Medulla oblongata (tissue), 1 donor: ENCODE results near the gene ANGPTL2.
"Not testable (repeated sequence)": the region's sequence is repeated elsewhere in the genome, so short reads cannot be mapped to it uniquely, and the experiment has no call there.

Experiments
- DNase-seq: peaks from one replicate; pipeline ENCODE4 v3.0.0-alpha.2; 2015; ENCODE audit errors: extremely low spot score

The ANGPTL2 gene

GRCh38 chr9:127155314-127155960, 33.0 kb upstream of the ANGPTL2 start:
- DNase-seq = no peak

DNA sequence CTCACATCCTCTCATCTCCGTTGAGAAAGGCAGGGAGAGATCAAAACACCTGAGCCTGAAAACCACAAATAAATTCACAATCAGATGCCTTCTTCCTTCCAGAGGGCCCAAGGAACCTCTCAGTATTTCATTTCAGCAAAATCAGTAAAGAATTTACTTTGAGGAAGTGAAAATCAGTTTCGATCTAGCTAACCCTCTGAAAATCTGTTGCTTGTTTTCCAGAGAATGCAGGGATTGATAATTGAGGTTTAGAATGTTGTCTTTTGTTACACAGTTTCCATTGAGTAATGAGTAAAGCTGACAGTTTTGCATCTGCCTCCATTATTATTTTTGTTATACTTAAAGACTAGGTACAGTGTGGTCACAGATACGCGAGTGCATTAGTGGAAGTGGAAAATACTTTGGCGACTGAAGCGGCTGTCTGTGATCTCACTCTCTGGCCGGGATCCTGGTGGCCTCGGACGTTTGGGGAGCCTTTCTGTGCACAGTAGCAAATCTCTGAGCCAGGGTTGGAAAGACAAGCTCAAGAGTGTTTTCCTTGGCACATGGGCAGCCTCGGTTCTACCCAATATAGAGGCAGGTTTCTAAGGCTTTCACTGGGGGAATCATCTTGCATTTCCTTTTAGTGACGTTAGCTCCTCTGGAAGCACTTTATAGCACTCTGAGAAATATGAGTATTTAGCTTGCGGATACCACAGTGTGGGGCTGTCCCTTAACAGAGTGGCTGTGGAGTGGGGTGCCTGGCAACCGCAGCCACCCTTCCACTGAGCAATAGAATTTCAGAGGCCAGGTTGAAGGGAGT, 32.2 kb upstream of the ANGPTL2 start:
- DNase-seq = peak; percentile 88

DNA sequence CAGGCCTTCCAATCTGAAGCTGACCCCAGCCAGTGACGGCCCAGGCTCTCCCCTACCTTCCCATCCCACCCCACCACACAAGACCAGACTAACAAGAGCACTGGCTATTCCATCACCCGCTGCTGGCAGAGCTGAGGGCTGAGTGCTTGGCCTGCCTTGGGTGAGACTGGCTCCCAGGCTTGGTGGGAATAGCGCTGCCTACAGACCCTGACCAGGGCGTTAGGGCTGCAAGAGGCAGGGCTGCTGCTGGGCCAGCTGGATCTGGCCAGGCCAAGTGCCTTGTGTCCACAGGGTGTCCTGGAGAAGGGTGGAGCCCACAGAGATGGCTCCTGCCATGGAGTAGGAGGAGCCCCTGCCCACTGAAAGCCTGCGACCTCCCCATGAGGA, 31.6 kb upstream of the ANGPTL2 start:
- no peak for DNase-seq

DNA sequence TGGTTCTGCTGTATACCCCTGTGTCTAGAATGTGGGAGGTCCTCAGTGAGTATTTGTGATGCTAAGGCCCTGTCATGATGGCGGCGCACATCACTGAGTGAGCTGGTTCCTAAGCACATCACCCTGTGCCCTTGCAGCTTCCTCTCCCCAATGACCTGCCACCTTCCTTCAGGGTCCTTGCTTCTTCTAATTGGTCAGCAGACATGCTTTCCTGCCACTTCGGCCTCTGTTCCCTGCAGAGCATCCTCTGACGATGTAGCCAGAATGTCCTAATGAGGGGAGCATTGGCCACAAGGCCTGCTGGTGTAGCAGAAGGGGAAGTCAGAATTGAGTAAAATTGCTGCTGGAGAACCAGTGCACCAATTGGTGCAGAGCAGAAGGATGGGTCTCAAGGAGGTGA, 31.1 kb upstream of the ANGPTL2 start:
- DNase-seq = no peak

- no peak for DNase-seq
Measured at GRCh38 chr9:127149463-127150390, 27.3 kb upstream of the ANGPTL2 start.

GRCh38 chr9:127149010-127149409, 26.6 kb upstream of the ANGPTL2 start:
- DNase-seq = no peak

GRCh38 chr9:127148014-127148413, 25.6 kb upstream of the ANGPTL2 start:
- no peak for DNase-seq

GRCh38 chr9:127147251-127147650, 24.8 kb upstream of the ANGPTL2 start:
- no peak for DNase-seq

DNA sequence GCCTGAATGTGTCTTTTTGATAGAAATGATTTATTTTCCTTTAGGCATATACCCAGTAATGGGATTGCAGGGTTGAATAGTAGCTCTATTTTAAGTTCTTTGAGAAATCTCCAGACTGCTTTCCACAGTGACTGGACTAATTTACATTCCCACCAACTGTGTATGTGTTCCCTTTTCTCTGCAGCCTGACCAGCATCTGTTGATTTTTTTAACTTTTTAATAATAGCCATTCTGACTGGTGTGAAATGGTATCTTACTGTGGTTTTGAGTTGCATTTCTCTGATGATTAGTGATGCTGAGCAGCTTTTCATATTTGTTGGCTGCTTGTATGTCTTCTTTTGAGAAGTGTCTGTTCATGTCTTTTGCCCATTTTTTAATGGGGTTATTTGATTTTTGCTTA, 24.4 kb upstream of the ANGPTL2 start:
- DNase-seq = not testable (repeated sequence)

DNA sequence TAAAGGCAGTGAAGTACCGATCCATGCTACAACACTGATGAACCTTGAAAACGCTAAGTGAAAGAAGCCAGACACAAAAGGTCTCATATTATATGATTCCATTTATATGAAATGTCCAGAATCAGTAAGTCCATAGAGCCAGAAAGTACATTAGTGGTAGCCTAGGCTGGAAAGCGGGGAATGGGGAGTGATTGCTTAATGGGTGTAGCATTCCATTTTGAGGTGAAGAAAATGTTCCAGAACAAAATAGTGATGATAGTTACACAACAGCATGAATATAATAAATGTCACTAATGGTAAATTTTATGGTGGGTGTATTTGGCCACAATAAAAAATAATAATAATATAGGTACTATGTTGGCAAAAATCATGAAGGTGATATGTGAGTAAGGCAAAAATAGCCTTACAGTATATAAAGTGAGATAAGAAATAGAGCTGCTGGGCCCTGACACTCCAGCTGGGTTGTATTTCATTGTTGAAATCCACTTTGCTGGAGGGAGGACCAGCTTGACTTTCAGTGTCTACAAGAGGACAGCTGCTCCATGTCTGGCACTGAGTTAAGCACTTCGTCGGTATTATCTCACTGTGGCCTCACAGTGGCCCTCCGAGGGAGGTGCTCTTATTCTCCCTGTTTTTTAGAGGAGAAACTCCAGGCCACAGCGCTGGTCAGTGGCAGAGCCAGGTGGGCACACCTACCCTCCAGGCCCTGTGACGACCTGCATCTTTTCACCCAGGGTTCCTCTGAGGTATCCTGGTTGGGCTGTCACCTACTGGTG, 22.4 kb upstream of the ANGPTL2 start:
- DNase-seq = no peak

GRCh38 chr9:127143920-127144465, 21.6 kb upstream of the ANGPTL2 start:
- no peak for DNase-seq

- no peak for DNase-seq
Measured at GRCh38 chr9:127142931-127143464, 20.6 kb upstream of the ANGPTL2 start.

- no peak for DNase-seq
Measured at GRCh38 chr9:127142291-127142690, 19.9 kb upstream of the ANGPTL2 start.

DNA sequence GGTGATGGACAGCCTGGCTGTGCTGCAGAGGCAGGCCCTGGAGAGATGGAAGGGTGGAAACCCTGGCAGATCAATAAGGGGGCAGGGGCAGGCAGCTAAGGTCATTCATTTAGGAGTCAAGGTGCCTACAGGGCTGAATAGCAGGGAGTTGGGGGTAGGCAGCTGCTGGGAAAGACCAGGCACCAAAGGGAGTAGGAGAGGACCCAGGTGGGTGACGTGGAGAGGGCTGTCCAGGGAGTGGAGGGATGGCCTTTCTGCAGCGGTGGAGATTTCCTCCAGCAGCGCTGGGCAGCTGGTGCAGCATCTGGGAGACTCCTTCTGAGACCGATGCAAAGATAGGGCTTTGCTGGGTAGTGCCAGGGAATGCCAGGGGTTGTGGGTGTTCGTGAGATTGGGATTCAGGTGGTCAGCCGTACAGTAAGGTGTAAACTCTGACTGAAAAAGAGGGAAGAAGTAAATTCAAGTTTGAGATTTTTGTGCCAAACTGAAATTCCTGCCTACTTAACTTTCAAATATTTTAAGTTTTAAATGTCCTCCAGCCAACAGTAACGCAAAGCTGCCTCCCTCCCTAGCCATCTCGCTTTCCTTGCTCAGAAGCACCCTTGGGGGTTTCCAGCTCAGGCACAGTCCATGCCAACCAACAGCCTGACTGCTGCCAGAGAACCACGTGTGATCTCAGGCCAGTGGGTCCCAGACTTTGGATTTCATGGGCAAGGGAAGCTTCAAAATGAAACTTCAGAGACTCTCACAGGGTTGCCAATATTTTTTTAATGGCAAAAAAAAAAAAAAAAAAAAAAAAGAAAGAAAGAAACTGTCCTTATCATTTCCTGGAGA, 18.6 kb upstream of the ANGPTL2 start:
- DNase-seq = peak; percentile 44

DNA sequence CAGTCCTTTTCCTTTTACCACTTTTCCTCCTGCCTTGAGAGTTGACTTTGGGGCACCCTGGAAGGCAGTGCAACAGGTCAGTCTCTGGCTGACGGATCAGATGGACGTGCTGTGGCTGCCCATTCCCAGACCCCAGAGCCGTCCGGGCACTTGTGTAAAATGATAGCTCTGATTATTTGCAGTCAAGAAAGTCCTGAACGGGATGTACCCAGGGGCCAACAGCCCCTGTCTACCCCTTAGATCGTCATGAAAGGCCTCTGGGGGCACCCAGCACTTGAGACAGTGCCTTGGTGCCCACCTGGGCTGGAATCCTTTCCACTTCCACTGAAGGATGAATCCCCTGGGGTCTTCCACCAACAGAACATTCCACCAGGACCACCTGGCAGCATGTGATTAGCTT, 17.7 kb upstream of the ANGPTL2 start:
- no peak for DNase-seq

- DNase-seq = no peak
Measured at GRCh38 chr9:127139775-127140174, 17.3 kb upstream of the ANGPTL2 start.

GRCh38 chr9:127139071-127139731, 16.8 kb upstream of the ANGPTL2 start:
- DNase-seq = no peak

- DNase-seq = no peak
Measured at GRCh38 chr9:127138444-127138843, 16.0 kb upstream of the ANGPTL2 start.

DNA sequence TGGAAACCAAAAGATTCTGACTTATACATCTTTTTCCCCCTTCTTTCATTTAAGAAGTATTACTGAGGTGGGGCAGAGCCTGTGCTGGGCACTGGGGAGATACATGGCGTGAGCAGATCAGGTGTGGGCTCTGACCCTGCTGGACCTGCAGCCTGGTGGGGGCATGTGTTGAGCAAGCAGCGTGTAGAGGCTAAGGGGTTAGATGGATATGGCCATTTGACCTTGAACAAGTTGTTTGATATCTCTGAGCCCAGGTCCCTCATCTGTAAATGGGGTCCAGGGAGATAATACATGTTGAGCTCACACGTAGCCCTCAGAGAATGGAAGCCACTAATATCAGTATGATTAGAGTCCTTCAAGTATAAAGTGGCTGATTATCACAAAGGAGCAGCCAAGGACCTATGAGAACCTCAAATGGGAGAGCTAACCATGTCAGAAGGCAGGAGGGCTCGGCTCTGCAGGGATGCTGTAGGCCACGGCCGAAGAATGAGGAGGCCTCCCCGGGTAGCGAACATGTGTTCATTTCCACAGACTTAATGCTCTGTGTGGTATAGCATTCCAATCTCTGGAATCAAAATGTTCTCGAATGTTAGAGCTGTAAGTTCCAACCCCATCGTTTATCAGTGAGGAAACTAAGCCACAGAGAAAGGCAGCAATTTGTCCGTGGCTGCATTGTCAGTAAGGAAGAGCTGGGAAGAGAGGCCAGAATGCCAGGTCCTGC, 15.4 kb upstream of the ANGPTL2 start:
- no peak for DNase-seq
